Measurements from ENCODE around the gene RABAC1.

Gene RABAC1

GRCh38 chr19:41990615-41991014, 31.5 kb upstream of the RABAC1 start:
- TF ChIP-seq TAF1 (IDR thresholded peaks at IDR 0.05; ENCODE audit: borderline replicate concordance, insufficient read depth, low read length), result no peak
- TF ChIP-seq POLR2AphosphoS5 (IDR thresholded peaks at IDR 0.05; ENCODE audit: low read depth, low read length), result no peak
- no peak for TF ChIP-seq REST (IDR thresholded peaks at IDR 0.05; ENCODE audit: insufficient read depth in 1 of 2, low read depth in 2 of 2, low read length in 2 of 2)
- no peak for TF ChIP-seq FOXP2 (optimal IDR thresholded peaks at IDR 0.05; ENCODE audit: borderline replicate concordance, extremely low read depth, extremely low read length, insufficient read depth)
- TF ChIP-seq SIN3A (IDR thresholded peaks at IDR 0.05; ENCODE audit: borderline replicate concordance, insufficient read depth, low read length), result no peak

GRCh38 chr19:41990028-41990427, 30.9 kb upstream of the RABAC1 start:
- TF ChIP-seq SIN3A (IDR thresholded peaks at IDR 0.05; ENCODE audit: borderline replicate concordance, insufficient read depth, low read length) (no peak), TAF1 (IDR thresholded peaks at IDR 0.05; ENCODE audit: borderline replicate concordance, insufficient read depth, low read length) (no peak)

- no peak for TF ChIP-seq TAF1 (IDR thresholded peaks at IDR 0.05; ENCODE audit: borderline replicate concordance, insufficient read depth, low read length)
- no peak for TF ChIP-seq FOXP2 (optimal IDR thresholded peaks at IDR 0.05; ENCODE audit: borderline replicate concordance, extremely low read depth, extremely low read length, insufficient read depth)
- TF ChIP-seq REST (IDR thresholded peaks at IDR 0.05; ENCODE audit: insufficient read depth in 1 of 2, low read depth in 2 of 2, low read length in 2 of 2), result no peak
- no peak for TF ChIP-seq SIN3A (IDR thresholded peaks at IDR 0.05; ENCODE audit: borderline replicate concordance, insufficient read depth, low read length)
- TF ChIP-seq POLR2AphosphoS5 (IDR thresholded peaks at IDR 0.05; ENCODE audit: low read depth, low read length), result no peak
Observed at GRCh38 chr19:41988947-41989346, 29.8 kb upstream of the RABAC1 start.

- TF ChIP-seq REST (IDR thresholded peaks at IDR 0.05; ENCODE audit: insufficient read depth in 1 of 2, low read depth in 2 of 2, low read length in 2 of 2) (no peak), SIN3A (IDR thresholded peaks at IDR 0.05; ENCODE audit: borderline replicate concordance, insufficient read depth, low read length) (no peak), FOXP2 (optimal IDR thresholded peaks at IDR 0.05; ENCODE audit: borderline replicate concordance, extremely low read depth, extremely low read length, insufficient read depth) (no peak), POLR2AphosphoS5 (IDR thresholded peaks at IDR 0.05; ENCODE audit: low read depth, low read length) (no peak), TAF1 (IDR thresholded peaks at IDR 0.05; ENCODE audit: borderline replicate concordance, insufficient read depth, low read length) (no peak)
Observed at GRCh38 chr19:41987141-41987860, 28.2 kb upstream of the RABAC1 start.

- TF ChIP-seq FOXP2 (optimal IDR thresholded peaks at IDR 0.05; ENCODE audit: borderline replicate concordance, extremely low read depth, extremely low read length, insufficient read depth) (no peak), SIN3A (IDR thresholded peaks at IDR 0.05; ENCODE audit: borderline replicate concordance, insufficient read depth, low read length) (no peak), TAF1 (IDR thresholded peaks at IDR 0.05; ENCODE audit: borderline replicate concordance, insufficient read depth, low read length) (no peak), POLR2AphosphoS5 (IDR thresholded peaks at IDR 0.05; ENCODE audit: low read depth, low read length) (no peak), REST (IDR thresholded peaks at IDR 0.05; ENCODE audit: insufficient read depth in 1 of 2, low read depth in 2 of 2, low read length in 2 of 2) (no peak)
Observed at GRCh38 chr19:41984961-41985360, 25.8 kb upstream of the RABAC1 start.
